HepG2 (cell line): Measurements from ENCODE around the gene ROS1.

Experiments
- BRD4 ChIP-seq: sonication (generic); formaldehyde crosslinking; IDR thresholded peaks from 2 replicates; pipeline ENCODE4 v1.4.0; 2020; ENCODE audit warnings: missing genetic modification reagents
- CBX1 ChIP-seq: IDR thresholded peaks from one replicate; pipeline ENCODE4 v1.6.1; 2016; ENCODE audit warnings: antibody characterized with exemption, low read depth
- TF ChIP-seq, protein P1 (sequence below): sonication (generic); formaldehyde crosslinking; IDR thresholded peaks from 2 replicates; pipeline ENCODE4 v1.4.0; 2020; ENCODE audit warnings: missing genetic modification reagents
- TF ChIP-seq, protein P2 (sequence below): sonication (generic); formaldehyde crosslinking; IDR thresholded peaks from 2 replicates; pipeline ENCODE4 v1.5.0; 2020; ENCODE audit warnings: mild to moderate bottlenecking, missing genetic modification reagents, moderate library complexity

DNA sequence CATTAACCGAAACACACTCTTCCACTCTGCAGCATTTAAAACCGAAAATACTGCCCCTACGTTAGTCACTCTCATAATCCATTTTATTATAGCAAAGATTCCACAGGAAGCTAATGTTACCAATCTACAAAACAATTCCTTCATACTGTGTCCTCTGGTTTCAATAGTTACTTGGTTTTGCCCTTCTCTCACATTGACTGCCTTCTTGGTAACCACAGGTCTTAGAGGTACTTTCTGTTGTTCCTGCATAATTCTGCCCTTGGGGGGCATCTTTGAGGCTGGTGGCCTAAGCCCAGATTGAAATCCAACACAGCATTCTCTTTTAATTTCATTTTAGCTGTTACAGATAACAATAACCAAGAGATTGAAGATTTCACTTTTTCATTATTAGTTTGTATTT, 46.9 kb upstream of the ROS1 start:
- TF ChIP-seq, protein P1, sequence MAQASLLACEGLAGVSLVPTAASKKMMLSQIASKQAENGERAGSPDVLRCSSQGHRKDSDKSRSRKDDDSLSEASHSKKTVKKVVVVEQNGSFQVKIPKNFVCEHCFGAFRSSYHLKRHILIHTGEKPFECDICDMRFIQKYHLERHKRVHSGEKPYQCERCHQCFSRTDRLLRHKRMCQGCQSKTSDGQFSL (CRISPR knock-in tag), result no peak
- TF ChIP-seq CBX1, result no peak
- no peak for TF ChIP-seq BRD4 (CRISPR knock-in tag)
- TF ChIP-seq, protein P2, sequence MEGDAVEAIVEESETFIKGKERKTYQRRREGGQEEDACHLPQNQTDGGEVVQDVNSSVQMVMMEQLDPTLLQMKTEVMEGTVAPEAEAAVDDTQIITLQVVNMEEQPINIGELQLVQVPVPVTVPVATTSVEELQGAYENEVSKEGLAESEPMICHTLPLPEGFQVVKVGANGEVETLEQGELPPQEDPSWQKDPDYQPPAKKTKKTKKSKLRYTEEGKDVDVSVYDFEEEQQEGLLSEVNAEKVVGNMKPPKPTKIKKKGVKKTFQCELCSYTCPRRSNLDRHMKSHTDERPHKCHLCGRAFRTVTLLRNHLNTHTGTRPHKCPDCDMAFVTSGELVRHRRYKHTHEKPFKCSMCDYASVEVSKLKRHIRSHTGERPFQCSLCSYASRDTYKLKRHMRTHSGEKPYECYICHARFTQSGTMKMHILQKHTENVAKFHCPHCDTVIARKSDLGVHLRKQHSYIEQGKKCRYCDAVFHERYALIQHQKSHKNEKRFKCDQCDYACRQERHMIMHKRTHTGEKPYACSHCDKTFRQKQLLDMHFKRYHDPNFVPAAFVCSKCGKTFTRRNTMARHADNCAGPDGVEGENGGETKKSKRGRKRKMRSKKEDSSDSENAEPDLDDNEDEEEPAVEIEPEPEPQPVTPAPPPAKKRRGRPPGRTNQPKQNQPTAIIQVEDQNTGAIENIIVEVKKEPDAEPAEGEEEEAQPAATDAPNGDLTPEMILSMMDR, result no peak
